Measurements from ENCODE around the gene GCDH. TPM values are rescaled to one million over a fixed set of nuclear protein-coding genes. Genes with fewer than 3 reads are reported as not detected.

The GCDH gene
- total and polyA plus RNA-seq, 2 of the 8 experiments (the other 6 are each of a cell fraction or from before 2014, with no cell fraction given), result 67.3 to 89.4 TPM

DNA sequence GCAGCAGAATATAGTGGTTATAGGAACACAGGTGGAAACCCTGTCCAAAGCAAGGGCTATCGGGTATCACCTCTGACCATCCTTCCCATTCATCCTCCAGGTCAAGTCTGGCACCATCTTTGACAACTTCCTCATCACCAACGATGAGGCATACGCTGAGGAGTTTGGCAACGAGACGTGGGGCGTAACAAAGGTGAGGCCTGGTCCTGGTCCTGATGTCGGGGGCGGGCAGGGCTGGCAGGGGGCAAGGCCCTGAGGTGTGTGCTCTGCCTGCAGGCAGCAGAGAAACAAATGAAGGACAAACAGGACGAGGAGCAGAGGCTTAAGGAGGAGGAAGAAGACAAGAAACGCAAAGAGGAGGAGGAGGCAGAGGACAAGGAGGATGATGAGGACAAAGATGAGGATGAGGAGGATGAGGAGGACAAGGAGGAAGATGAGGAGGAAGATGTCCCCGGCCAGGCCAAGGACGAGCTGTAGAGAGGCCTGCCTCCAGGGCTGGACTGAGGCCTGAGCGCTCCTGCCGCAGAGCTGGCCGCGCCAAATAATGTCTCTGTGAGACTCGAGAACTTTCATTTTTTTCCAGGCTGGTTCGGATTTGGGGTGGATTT, 52.6 kb downstream of the GCDH start (continued):
- TF ChIP-seq, protein P1, sequence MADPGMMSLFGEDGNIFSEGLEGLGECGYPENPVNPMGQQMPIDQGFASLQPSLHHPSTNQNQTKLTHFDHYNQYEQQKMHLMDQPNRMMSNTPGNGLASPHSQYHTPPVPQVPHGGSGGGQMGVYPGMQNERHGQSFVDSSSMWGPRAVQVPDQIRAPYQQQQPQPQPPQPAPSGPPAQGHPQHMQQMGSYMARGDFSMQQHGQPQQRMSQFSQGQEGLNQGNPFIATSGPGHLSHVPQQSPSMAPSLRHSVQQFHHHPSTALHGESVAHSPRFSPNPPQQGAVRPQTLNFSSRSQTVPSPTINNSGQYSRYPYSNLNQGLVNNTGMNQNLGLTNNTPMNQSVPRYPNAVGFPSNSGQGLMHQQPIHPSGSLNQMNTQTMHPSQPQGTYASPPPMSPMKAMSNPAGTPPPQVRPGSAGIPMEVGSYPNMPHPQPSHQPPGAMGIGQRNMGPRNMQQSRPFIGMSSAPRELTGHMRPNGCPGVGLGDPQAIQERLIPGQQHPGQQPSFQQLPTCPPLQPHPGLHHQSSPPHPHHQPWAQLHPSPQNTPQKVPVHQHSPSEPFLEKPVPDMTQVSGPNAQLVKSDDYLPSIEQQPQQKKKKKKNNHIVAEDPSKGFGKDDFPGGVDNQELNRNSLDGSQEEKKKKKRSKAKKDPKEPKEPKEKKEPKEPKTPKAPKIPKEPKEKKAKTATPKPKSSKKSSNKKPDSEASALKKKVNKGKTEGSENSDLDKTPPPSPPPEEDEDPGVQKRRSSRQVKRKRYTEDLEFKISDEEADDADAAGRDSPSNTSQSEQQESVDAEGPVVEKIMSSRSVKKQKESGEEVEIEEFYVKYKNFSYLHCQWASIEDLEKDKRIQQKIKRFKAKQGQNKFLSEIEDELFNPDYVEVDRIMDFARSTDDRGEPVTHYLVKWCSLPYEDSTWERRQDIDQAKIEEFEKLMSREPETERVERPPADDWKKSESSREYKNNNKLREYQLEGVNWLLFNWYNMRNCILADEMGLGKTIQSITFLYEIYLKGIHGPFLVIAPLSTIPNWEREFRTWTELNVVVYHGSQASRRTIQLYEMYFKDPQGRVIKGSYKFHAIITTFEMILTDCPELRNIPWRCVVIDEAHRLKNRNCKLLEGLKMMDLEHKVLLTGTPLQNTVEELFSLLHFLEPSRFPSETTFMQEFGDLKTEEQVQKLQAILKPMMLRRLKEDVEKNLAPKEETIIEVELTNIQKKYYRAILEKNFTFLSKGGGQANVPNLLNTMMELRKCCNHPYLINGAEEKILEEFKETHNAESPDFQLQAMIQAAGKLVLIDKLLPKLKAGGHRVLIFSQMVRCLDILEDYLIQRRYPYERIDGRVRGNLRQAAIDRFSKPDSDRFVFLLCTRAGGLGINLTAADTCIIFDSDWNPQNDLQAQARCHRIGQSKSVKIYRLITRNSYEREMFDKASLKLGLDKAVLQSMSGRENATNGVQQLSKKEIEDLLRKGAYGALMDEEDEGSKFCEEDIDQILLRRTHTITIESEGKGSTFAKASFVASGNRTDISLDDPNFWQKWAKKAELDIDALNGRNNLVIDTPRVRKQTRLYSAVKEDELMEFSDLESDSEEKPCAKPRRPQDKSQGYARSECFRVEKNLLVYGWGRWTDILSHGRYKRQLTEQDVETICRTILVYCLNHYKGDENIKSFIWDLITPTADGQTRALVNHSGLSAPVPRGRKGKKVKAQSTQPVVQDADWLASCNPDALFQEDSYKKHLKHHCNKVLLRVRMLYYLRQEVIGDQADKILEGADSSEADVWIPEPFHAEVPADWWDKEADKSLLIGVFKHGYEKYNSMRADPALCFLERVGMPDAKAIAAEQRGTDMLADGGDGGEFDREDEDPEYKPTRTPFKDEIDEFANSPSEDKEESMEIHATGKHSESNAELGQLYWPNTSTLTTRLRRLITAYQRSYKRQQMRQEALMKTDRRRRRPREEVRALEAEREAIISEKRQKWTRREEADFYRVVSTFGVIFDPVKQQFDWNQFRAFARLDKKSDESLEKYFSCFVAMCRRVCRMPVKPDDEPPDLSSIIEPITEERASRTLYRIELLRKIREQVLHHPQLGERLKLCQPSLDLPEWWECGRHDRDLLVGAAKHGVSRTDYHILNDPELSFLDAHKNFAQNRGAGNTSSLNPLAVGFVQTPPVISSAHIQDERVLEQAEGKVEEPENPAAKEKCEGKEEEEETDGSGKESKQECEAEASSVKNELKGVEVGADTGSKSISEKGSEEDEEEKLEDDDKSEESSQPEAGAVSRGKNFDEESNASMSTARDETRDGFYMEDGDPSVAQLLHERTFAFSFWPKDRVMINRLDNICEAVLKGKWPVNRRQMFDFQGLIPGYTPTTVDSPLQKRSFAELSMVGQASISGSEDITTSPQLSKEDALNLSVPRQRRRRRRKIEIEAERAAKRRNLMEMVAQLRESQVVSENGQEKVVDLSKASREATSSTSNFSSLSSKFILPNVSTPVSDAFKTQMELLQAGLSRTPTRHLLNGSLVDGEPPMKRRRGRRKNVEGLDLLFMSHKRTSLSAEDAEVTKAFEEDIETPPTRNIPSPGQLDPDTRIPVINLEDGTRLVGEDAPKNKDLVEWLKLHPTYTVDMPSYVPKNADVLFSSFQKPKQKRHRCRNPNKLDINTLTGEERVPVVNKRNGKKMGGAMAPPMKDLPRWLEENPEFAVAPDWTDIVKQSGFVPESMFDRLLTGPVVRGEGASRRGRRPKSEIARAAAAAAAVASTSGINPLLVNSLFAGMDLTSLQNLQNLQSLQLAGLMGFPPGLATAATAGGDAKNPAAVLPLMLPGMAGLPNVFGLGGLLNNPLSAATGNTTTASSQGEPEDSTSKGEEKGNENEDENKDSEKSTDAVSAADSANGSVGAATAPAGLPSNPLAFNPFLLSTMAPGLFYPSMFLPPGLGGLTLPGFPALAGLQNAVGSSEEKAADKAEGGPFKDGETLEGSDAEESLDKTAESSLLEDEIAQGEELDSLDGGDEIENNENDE (IDR thresholded peaks at IDR 0.05; ENCODE audit: insufficient replicate concordance, low read length), result no peak
- TF ChIP-seq SP4 (IDR thresholded peaks at IDR 0.05; ENCODE audit: low read length), result no peak
- TF ChIP-seq POLR2A (IDR thresholded peaks at IDR 0.05; ENCODE audit: control extremely low read depth in 1 of 2, low read depth in 2 of 2, low read length in 2 of 2), result peak in 1 of 2 experiments; percentile 22; a peak in 2 of 3 replicates
- 0 out of 2 replicates have a peak, but pooled peaks have one; percentile 8 for TF ChIP-seq POLR2AphosphoS5 (IDR thresholded peaks at IDR 0.05; ENCODE audit: low read depth, low read length)
- no peak for TF ChIP-seq CBX5 (IDR thresholded peaks at IDR 0.05; ENCODE audit: low read depth, low read length)
- TF ChIP-seq RFX5 (IDR thresholded peaks at IDR 0.05; ENCODE audit: borderline replicate concordance, low read depth, low read length), result no peak
- no peak for TF ChIP-seq CBX8 (IDR thresholded peaks at IDR 0.05; ENCODE audit: borderline replicate concordance, low read depth, low read length)
- peak; percentile 39; the same call in 1 of the 2 replicates for TF ChIP-seq SP1 (IDR thresholded peaks at IDR 0.05; ENCODE audit: low read depth, low read length)
- no peak for TF ChIP-seq TAF1 (IDR thresholded peaks at IDR 0.05; ENCODE audit: low read depth, low read length)
- no peak for TF ChIP-seq GABPA (IDR thresholded peaks at IDR 0.05; ENCODE audit: borderline replicate concordance, insufficient read depth, low read length)
